GM23248 (cell line): ENCODE measurements around the gene CALD1. TPM values are rescaled to one million over a fixed set of nuclear protein-coding genes. Genes with fewer than 3 reads are reported as not detected.

Experiments
- DNase-seq: peaks from one replicate; pipeline ENCODE4 v3.0.0-alpha.2; 2015
- H2AFZ ChIP-seq: fragments of 200-600 bp; sonication (generic); 2 replicates; pipeline ENCODE4 v1.6.1; 2016; ENCODE audit warnings: antibody characterized with exemption
- H3F3A ChIP-seq: fragments of 200-600 bp; sonication (generic); 2 replicates; pipeline ENCODE4 v1.6.1; 2016; ENCODE audit warnings: mild to moderate bottlenecking, antibody characterized with exemption, mixed run types; ENCODE audit not compliant: insufficient read depth
- H3K27ac ChIP-seq: fragments of 200-600 bp; sonication (generic); 2 replicates; pipeline ENCODE4 v1.5.1; 2016; ENCODE audit warnings: mild to moderate bottlenecking
- H3K27me3 ChIP-seq: fragments of 200-600 bp; sonication (generic); replicated peaks from 2 replicates; pipeline ENCODE4 v1.6.1; 2016; ENCODE audit warnings: mild to moderate bottlenecking; ENCODE audit not compliant: insufficient read depth
- H3K36me3 ChIP-seq: fragments of 200-600 bp; sonication (generic); 2 replicates; pipeline ENCODE4 v1.6.1; 2016; ENCODE audit warnings: low read depth, mild to moderate bottlenecking
- H3K4me1 ChIP-seq: fragments of 200-600 bp; sonication (generic); 2 replicates; pipeline ENCODE4 v1.6.1; 2016; ENCODE audit warnings: mild to moderate bottlenecking; ENCODE audit not compliant: insufficient read depth
- H3K4me2 ChIP-seq: fragments of 200-600 bp; sonication (generic); one replicate; pipeline ENCODE4 v1.6.1; 2016; ENCODE audit warnings: mild to moderate bottlenecking; ENCODE audit not compliant: unreplicated experiment
- H3K4me3 ChIP-seq: fragments of 200-600 bp; sonication (generic); 2 replicates; pipeline ENCODE4 v1.5.1; 2016; ENCODE audit warnings: mild to moderate bottlenecking
- H3K79me2 ChIP-seq: fragments of 200-600 bp; sonication (generic); 2 replicates; pipeline ENCODE4 v1.6.1; 2016; ENCODE audit warnings: mild to moderate bottlenecking; ENCODE audit not compliant: insufficient read depth
- H3K9ac ChIP-seq: fragments of 200-600 bp; sonication (generic); 2 replicates; pipeline ENCODE4 v1.6.1; 2016; ENCODE audit warnings: mild to moderate bottlenecking
- H3K9me2 ChIP-seq: fragments of 200-600 bp; sonication (generic); 2 replicates; pipeline ENCODE4 v1.6.1; 2016; ENCODE audit warnings: mixed run types, mild to moderate bottlenecking, moderate library complexity; ENCODE audit not compliant: insufficient read depth
- H3K9me3 ChIP-seq: fragments of 200-600 bp; sonication (generic); one replicate; pipeline ENCODE4 v1.6.1; 2017; ENCODE audit warnings: low read depth
- H4K20me1 ChIP-seq: fragments of 200-600 bp; sonication (generic); 2 replicates; pipeline ENCODE4 v1.6.0; 2016; ENCODE audit not compliant: insufficient read depth
- EZH2 ChIP-seq: fragments of 200-600 bp; sonication (generic); IDR thresholded peaks from 2 replicates; pipeline ENCODE4 v1.6.1; 2018; ENCODE audit warnings: antibody characterized with exemption, mild to moderate bottlenecking; ENCODE audit not compliant: insufficient read depth, poor library complexity, severe bottlenecking
- EZH2phosphoT487 ChIP-seq: fragments of 200-600 bp; sonication (generic); IDR thresholded peaks from 2 replicates; pipeline ENCODE4 v1.6.1; 2018; ENCODE audit warnings: antibody characterized with exemption, moderate library complexity, mild to moderate bottlenecking, low read depth; ENCODE audit not compliant: insufficient read depth
- WGBS, 2 experiments: methylation state at CpG; one replicate each; pipeline ENCODE4 v1.1.6; 2015 to 2017; ENCODE audit warnings: low lambda C conversion rate in 2 of 2, low coverage in 1 of 2; ENCODE audit errors: missing lambda C conversion rate in 2 of 2; 5-methylcytosine and 5-hydroxymethylcytosine counted together
- in situ Hi-C: fragments of 300-500 bp; cut with MboI; formaldehyde crosslinking; loops from 2 replicates; pipeline ENCODE4 v1.15.0; 2020
- polyA plus RNA-seq: library from polyadenylated mRNA; unstranded; fragments of >200 nt; fragmentation: Nextera tagmentation; extraction: Ambion mirVana; gene quantifications from 2 replicates; pipeline ENCODE4 v1.2.1, GENCODE V29; 2016
- total RNA-seq: library from RNA; depleted of rRNA; stranded (reverse); fragments of >200 nt; shearing (Covaris generic); gene quantifications from 2 replicates; pipeline ENCODE4 v1.2.3, GENCODE V29; 2014

CALD1 gene
- total and polyA plus RNA-seq, 2 experiments from 2014 or later = 698 to 1,687 TPM

DNA sequence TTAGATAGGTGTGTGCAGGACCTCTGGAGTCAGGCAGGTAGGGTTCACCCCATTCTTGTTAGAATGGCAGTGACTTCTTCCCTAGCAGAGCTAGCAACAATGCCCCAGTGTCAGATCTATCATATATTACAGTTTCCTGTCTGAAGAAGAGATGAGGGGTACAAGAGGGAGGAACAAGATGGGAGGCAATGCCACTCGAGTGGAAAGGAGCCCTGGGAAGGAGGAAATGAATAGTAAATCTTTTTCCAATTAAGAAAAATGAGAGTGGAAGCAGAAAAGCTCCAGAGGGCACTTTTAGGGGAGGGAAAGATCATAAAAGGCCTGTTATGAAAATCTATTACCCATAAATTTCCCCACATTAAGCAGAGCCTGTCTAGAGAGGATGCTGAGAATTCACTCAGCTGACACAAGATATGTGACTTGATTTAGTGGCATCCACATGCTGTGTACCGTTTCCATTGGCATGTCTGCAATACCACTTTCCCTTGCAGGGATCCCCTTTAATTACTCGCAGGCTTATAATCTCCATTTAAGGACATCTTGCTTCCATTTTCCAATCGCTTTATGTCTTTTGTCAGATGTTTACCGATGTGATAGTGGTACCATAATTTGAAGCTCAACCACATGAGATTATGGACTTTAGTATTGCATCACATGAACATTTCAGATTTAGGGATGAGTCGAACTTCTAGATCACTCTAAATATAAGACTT lies 136.9 kb downstream of the CALD1 start:
- TF ChIP-seq EZH2phosphoT487 (no peak), EZH2 (no peak)
- H3K9me3 ChIP-seq = no peaks in the 10 kb centered on the region
- peaks cover 35% of the 10 kb centered on the region for H3K4me1 ChIP-seq
- H4K20me1 ChIP-seq = 0 out of 2 replicates have a peak, but pooled peaks cover 4% of the 10 kb centered on the region
- DNase-seq = no peak
- no peak overlapping the region for H3K4me2 ChIP-seq
- H3K9me2 ChIP-seq = no peaks in the 10 kb centered on the region
- no peak overlapping the region; the same call in 1 of the 2 replicates for H3K27ac ChIP-seq
- WGBS, 2 experiments = 33 to 38% methylated on average over 6 of the region's 6 CpGs
- H3K9ac ChIP-seq = no peak overlapping the region
- peaks cover 100% of the 10 kb centered on the region for H3K79me2 ChIP-seq
- H3K27me3 ChIP-seq = no peaks in the 10 kb centered on the region
- H2AFZ ChIP-seq = no peak overlapping the region
- in situ Hi-C loops = no loop called here
- H3K4me3 ChIP-seq = no peak overlapping the region
- peaks cover 78% of the 10 kb centered on the region for H3F3A ChIP-seq
- peaks cover 51% of the 10 kb centered on the region for H3K36me3 ChIP-seq

DNA sequence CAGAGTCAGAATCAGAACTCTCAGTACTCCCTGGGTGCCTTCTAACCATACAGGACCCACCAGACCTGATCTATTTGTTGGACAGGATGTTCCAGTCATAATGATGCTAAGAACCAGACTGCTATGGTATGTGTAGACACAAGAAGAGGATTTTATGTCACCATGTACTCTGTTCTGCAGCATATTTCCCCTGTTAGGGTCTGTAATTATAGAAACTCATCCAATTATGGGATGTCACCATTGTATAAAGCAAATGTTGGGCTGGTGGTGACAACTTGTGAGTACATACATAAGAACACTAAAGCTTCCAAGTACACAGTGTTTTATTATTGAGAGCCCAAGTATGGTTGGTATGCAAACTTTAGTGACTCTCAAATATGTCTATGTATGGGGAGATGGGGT lies 139.8 kb downstream of the CALD1 start:
- H4K20me1 ChIP-seq = 0 out of 2 replicates have a peak, but pooled peaks cover 3% of the 10 kb centered on the region
- no peak overlapping the region for H3K4me3 ChIP-seq
- peaks cover 100% of the 10 kb centered on the region for H3K79me2 ChIP-seq
- no peak for DNase-seq
- peaks cover 83% of the 10 kb centered on the region for H3F3A ChIP-seq
- TF ChIP-seq EZH2phosphoT487 (no peak), EZH2 (no peak)
- peak overlapping the region; percentile 55 for H3K4me2 ChIP-seq
- no peaks in the 10 kb centered on the region for H3K9me2 ChIP-seq
- no peak overlapping the region for H2AFZ ChIP-seq
- H3K9me3 ChIP-seq = no peaks in the 10 kb centered on the region
- in situ Hi-C loops = no loop called here
- peaks cover 39% of the 10 kb centered on the region for H3K4me1 ChIP-seq
- H3K27ac ChIP-seq = peak overlapping the region; percentile 50
- H3K36me3 ChIP-seq = peaks cover 44% of the 10 kb centered on the region
- 0 out of 2 replicates have a peak overlapping the region, but pooled peaks have one; percentile 1 for H3K9ac ChIP-seq
- no peaks in the 10 kb centered on the region for H3K27me3 ChIP-seq

DNA sequence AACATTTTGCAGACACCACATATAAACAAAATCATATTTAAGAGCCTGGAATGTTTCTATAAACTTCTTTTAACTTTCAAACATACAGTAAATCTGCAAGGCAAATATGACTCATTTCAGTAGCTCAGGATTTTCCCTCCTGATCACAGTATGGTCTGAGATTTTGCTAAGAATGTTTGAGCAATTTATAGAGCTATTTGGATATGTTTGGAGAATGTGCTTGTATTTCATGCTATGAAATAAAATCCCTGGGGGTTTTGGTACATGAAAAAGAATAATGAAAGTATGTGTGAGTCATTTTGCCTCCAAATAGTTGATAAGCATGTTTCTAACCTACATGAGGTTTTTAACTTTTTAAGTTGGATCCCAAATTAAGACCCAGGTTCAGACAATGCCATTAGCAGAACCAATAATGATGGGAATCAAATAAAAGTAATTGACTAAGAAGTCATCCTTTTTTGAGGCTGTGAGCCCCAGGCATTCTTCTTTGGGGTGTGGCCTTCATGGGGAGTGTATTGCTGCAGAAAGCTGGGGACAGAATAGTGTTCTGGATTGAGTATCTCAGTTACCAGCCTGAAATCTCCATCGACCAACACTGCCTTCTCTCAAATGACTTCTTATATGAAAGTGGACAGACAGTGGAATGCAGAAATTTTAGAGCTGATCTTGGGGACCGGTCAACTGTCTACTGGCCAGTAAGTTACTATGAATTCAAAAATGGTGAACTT lies 140.8 kb downstream of the CALD1 start:
- Histone ChIP-seq H3K36me3 (peaks cover 39% of the 10 kb centered on the region; the same call in 1 of the 2 replicates), H2AFZ (no peak overlapping the region), H3K9ac (peak overlapping the region; percentile 1; the same call in 1 of the 2 replicates), H3K9me3 (no peaks in the 10 kb centered on the region), H3F3A (peaks cover 91% of the 10 kb centered on the region), H3K4me3 (no peak overlapping the region), H3K4me1 (peaks cover 39% of the 10 kb centered on the region), H3K79me2 (peaks cover 100% of the 10 kb centered on the region), H3K27me3 (no peaks in the 10 kb centered on the region), H4K20me1 (no peaks in the 10 kb centered on the region), H3K9me2 (no peaks in the 10 kb centered on the region), H3K27ac (peak overlapping the region; percentile 50), H3K4me2 (peak overlapping the region; percentile 55)
- in situ Hi-C loops = no loop called here
- peak; percentile 89 for DNase-seq
- 71% methylated on average over 2 of the region's 2 CpGs for WGBS, 2 experiments
- TF ChIP-seq EZH2 (no peak), EZH2phosphoT487 (no peak)

DNA sequence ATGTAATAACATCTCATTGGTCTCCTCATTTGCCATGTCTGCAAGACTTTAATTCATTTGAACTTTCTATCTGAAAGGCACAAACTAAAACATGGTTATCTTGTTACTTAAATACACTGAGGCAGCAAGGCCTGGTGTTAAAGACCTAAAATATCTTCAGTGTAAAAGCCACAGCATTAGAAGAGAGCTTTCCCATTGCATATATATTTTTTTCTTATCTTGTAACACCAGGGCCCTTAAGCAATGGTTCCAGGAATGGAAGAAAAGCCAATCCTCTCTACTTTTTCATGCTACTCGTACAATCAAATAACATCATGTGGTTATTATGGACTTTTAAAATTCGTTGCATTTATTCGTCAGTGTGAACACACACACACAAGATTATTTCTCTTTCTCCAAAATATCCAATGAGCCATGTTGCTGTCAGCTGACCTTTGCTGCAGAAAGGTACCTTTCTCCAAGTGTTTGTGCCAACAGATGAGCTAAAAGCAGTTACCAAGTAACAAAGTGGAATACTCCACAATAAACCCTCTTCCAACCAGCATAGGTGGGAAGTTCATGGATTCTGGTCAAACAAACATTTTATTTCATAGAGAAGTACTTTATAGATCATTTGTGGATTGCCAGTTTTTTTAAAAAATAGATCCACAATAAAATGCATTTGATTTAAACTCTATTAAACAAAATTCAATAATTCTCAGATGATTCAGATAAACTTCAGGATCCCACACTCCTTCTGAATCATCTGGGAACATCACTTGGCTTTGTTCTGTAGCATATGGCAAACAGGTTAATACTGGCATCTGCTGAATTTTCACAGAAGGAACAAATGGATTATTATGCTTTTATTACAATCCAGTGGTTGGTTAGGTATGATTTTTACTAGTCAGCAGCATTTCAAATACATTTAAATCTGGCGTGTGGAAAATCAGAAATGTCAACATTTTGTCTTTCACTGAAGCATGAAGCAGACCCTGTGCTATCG lies 143.6 kb downstream of the CALD1 start:
- 92 to 93% methylated on average over 5 of the region's 5 CpGs for WGBS, 2 experiments
- H3K9me3 ChIP-seq = no peaks in the 10 kb centered on the region
- H2AFZ ChIP-seq = no peak overlapping the region
- no peak overlapping the region for H3K4me2 ChIP-seq
- peak overlapping the region; percentile 46 for H3K27ac ChIP-seq
- H3K36me3 ChIP-seq = peaks cover 27% of the 10 kb centered on the region; the same call in 1 of the 2 replicates
- peak; percentile 31 for DNase-seq
- H4K20me1 ChIP-seq = no peaks in the 10 kb centered on the region
- no peaks in the 10 kb centered on the region for H3K27me3 ChIP-seq
- H3K4me3 ChIP-seq = no peak overlapping the region
- in situ Hi-C loops = no loop called here
- H3F3A ChIP-seq = peaks cover 89% of the 10 kb centered on the region
- peaks cover 98% of the 10 kb centered on the region for H3K79me2 ChIP-seq
- TF ChIP-seq EZH2 = no peak
- TF ChIP-seq EZH2phosphoT487 = no peak
- no peaks in the 10 kb centered on the region for H3K9me2 ChIP-seq
- H3K4me1 ChIP-seq = peaks cover 60% of the 10 kb centered on the region
- no peak overlapping the region for H3K9ac ChIP-seq
